Keratinocyte (primary cell): ENCODE results near the gene PIAS3. TPM values are rescaled to one million over a fixed set of nuclear protein-coding genes. Genes with fewer than 3 reads are reported as not detected.

Source experiments
- DNase-seq: peaks from one replicate; pipeline ENCODE4 v3.0.0-alpha.2; 2011; ENCODE audit warnings: low read depth, missing footprints, low spot score
- FAIRE-seq: peaks from 2 replicates; lab custom pipeline; 2011; peaks lifted over from hg19 to GRCh38; lab: Jason Lieb, UNC
- H2AFZ ChIP-seq: 2 replicates; pipeline ENCODE4 v1.6.0; 2012; ENCODE audit warnings: low read length, control low read depth, inconsistent platforms; ENCODE audit not compliant: control insufficient read depth
- H3K27ac ChIP-seq: 2 replicates; pipeline ENCODE4 v1.5.1; 2011; ENCODE audit warnings: low read length; ENCODE audit not compliant: control insufficient read depth, insufficient read depth
- H3K27me3 ChIP-seq: 3 replicates; pipeline ENCODE4 v1.6.0; 2011; ENCODE audit warnings: low read length; ENCODE audit not compliant: control insufficient read depth, insufficient read depth; ENCODE audit errors: extremely low read depth
- H3K36me3 ChIP-seq, 2 experiments: 2 replicates in 1 of 2; 3 replicates in 1 of 2; pipeline ENCODE4 v1.5.1; 2011; ENCODE audit warnings: low read length in 2 of 2, mild to moderate bottlenecking in 1 of 2; ENCODE audit not compliant: control insufficient read depth in 2 of 2, insufficient read depth in 2 of 2; ENCODE audit errors: extremely low read depth in 1 of 2
- H3K4me1 ChIP-seq: 3 replicates; pipeline ENCODE4 v1.5.1; 2011; ENCODE audit warnings: low read length; ENCODE audit not compliant: control insufficient read depth, insufficient read depth; ENCODE audit errors: extremely low read depth
- H3K4me2 ChIP-seq: 3 replicates; pipeline ENCODE4 v1.6.0; 2011; ENCODE audit warnings: low read depth, low read length; ENCODE audit not compliant: control insufficient read depth, insufficient read depth; ENCODE audit errors: extremely low read depth
- H3K4me3 ChIP-seq, 3 experiments: fragments of 200-600 bp in 1 of 3; sonication (generic) in 1 of 3; 2 replicates in 2 of 3; 3 replicates in 1 of 3; pipeline ENCODE4 v1.5.1; 2011 to 2016; ENCODE audit warnings: low read length in 3 of 3, mild to moderate bottlenecking in 3 of 3, control low read depth in 2 of 3, inconsistent platforms in 1 of 3, low read depth in 1 of 3, mixed read lengths in 1 of 3, mixed run types in 1 of 3, moderate library complexity in 1 of 3; ENCODE audit not compliant: control insufficient read depth in 2 of 3, insufficient read depth in 2 of 3; ENCODE audit errors: extremely low read depth in 1 of 3
- H3K79me2 ChIP-seq: 2 replicates; pipeline ENCODE4 v1.6.0; 2012; ENCODE audit warnings: low read length; ENCODE audit not compliant: control insufficient read depth, insufficient read depth
- H3K9ac ChIP-seq: 3 replicates; pipeline ENCODE4 v1.6.0; 2011; ENCODE audit warnings: low read length; ENCODE audit not compliant: control insufficient read depth, insufficient read depth; ENCODE audit errors: extremely low read depth
- H3K9me1 ChIP-seq: 3 replicates; pipeline ENCODE4 v1.6.0; 2011; ENCODE audit warnings: low read length; ENCODE audit not compliant: control insufficient read depth, insufficient read depth; ENCODE audit errors: extremely low read depth
- H3K9me3 ChIP-seq: 2 replicates; pipeline ENCODE4 v1.5.1; 2012; ENCODE audit warnings: low read depth, low read length; ENCODE audit not compliant: control insufficient read depth
- H4K20me1 ChIP-seq: 3 replicates; pipeline ENCODE4 v1.6.0; 2011; ENCODE audit warnings: low read length; ENCODE audit not compliant: control insufficient read depth, insufficient read depth; ENCODE audit errors: extremely low read depth
- CTCF ChIP-seq, 3 experiments: IDR thresholded peaks in 1 of 3; conservative IDR thresholded peaks in 1 of 3; optimal IDR thresholded peaks in 1 of 3; 2 replicates in 2 of 3; 3 replicates in 1 of 3; pipeline versions ENCODE3 to v1.5.1; 2011; ENCODE audit warnings: low read length in 3 of 3, mild to moderate bottlenecking in 3 of 3, moderate library complexity in 2 of 3, control low read depth in 1 of 3, inconsistent platforms in 1 of 3; ENCODE audit not compliant: insufficient read depth in 2 of 3; ENCODE audit errors: extremely low read depth in 1 of 3
- EZH2 ChIP-seq: IDR thresholded peaks from one replicate; pipeline ENCODE4 v1.6.1; 2012; ENCODE audit warnings: inconsistent platforms, mild to moderate bottlenecking, low read length, moderate library complexity
- dilution Hi-C: fragments of 300-500 bp; cut with MboI; formaldehyde crosslinking; loops from one replicate; pipeline ENCODE4 v1.7.0; 2020; ENCODE audit warnings: low sequenced_read_pairs; ENCODE audit not compliant: extremely low pct_ligation_motif_present
- polyA minus RNA-seq, 3 experiments: library from RNA; depleted of rRNA, polyadenylated mRNA; stranded (reverse); fragments of >200 nt; gene quantifications; 1 replicate in 1 of 3; 2 replicates in 1 of 3; 3 replicates in 1 of 3; pipeline ENCODE4 v1.2.3, GENCODE V29; 2011
- polyA plus RNA-seq, 5 experiments: library from polyadenylated mRNA; depleted of rRNA in 3 of 5; stranded (reverse) in 3 of 5; stranded (forward) in 1 of 5; unstranded in 1 of 5; fragments of >200 nt; gene quantifications; 1 replicate in 1 of 5; 2 replicates in 3 of 5; 3 replicates in 1 of 5; pipeline versions ENCODE4 v1.2.1 to v1.2.3, GENCODE V29; 2011 to 2012; ENCODE audit warnings: missing spikeins in 2 of 5, low read depth in 1 of 5, low replicate concordance in 1 of 5

PIAS3 gene
- polyA plus RNA-seq (26.9 to 29.7 TPM (median 27.6 TPM) in 3 replicates), polyA minus RNA-seq (24.6 to 52.5 TPM (median 28.8 TPM) in 3 replicates)
- polyA plus RNA-seq (2011; ENCODE audit: low read depth) = 9.8 TPM
- 29.2 and 31.6 TPM in 2 replicates for polyA plus RNA-seq (2011; cell fraction: cytosol; rRNA removed)
- 101 and 127 TPM in 2 replicates for polyA plus RNA-seq (2011; cell fraction: nucleus; rRNA removed)
- 37.8 and 39.6 TPM in 2 replicates for polyA plus RNA-seq (2012; ENCODE audit: low replicate concordance)
- 25.5 TPM for polyA minus RNA-seq (2011; cell fraction: cytosol; rRNA and poly(A)+ RNA removed)
- 22.9 and 34.7 TPM in 2 replicates for polyA minus RNA-seq (2011; cell fraction: nucleus; rRNA and poly(A)+ RNA removed)

GRCh38 chr1:145858901-145859490, at the start of gene PIAS3:
TSS of gene PIAS3 (minus strand) at chr1:145859081. CDS start at chr1:145858990, 91 bp downstream.
- peaks cover 2% of the 10 kb centered on the region for H3K27me3 ChIP-seq
- peak within 1 kb of the TSS; percentile 84 for H3K27ac ChIP-seq
- peak within 1 kb of the TSS; percentile 99 for H2AFZ ChIP-seq
- H3K4me3 ChIP-seq = peak within 1 kb of the TSS; percentile 83 to 98 (median 97)
- no peaks in the 10 kb centered on the region for H4K20me1 ChIP-seq
- H3K79me2 ChIP-seq = peaks cover 19% of the 10 kb centered on the region
- peaks cover 12% of the 10 kb centered on the region for H3K4me1 ChIP-seq
- TF ChIP-seq EZH2 = no peak
- TF ChIP-seq CTCF (optimal IDR thresholded peaks at IDR 0.05 in 1 of 3, IDR thresholded peaks at IDR 0.05 in 1 of 3, conservative IDR thresholded peaks at IDR 0.05 in 1 of 3; ENCODE audit: extremely low read depth in 1 of 3, insufficient read depth in 2 of 3, low read length in 3 of 3) = no peak
- H3K4me2 ChIP-seq = peak within 1 kb of the TSS; percentile 84
- H3K9me3 ChIP-seq = no peaks in the 10 kb centered on the region
- H3K9me1 ChIP-seq = peaks cover 5% of the 10 kb centered on the region
- dilution Hi-C loops = no loop called here
- DNase-seq (peak; percentile 64), FAIRE-seq (no peak)
- H3K36me3 ChIP-seq = peaks cover 24 to 26% of the 10 kb centered on the region in 2 experiments
- H3K9ac ChIP-seq = peak within 1 kb of the TSS; percentile 87

GRCh38 chr1:145908653-145909052, 49.8 kb upstream of the PIAS3 start:
- Histone ChIP-seq H2AFZ (no peak overlapping the region), H3K4me1 (peaks cover 15% of the 10 kb centered on the region), H4K20me1 (no peaks in the 10 kb centered on the region), H3K27me3 (no peaks in the 10 kb centered on the region), H3K9me1 (no peaks in the 10 kb centered on the region), H3K9me3 (no peaks in the 10 kb centered on the region), H3K4me2 (no peak overlapping the region), H3K27ac (no peak overlapping the region), H3K79me2 (no peaks in the 10 kb centered on the region), H3K9ac (no peak overlapping the region), H3K36me3 (peaks cover 8% of the 10 kb centered on the region in 2 experiments), H3K4me3 (no peak overlapping the region)
- dilution Hi-C loops = no loop called here
- FAIRE-seq (peak; percentile 36), DNase-seq (no peak)
- TF ChIP-seq EZH2 = no peak
- TF ChIP-seq CTCF (optimal IDR thresholded peaks at IDR 0.05 in 1 of 3, IDR thresholded peaks at IDR 0.05 in 1 of 3, conservative IDR thresholded peaks at IDR 0.05 in 1 of 3; ENCODE audit: extremely low read depth in 1 of 3, insufficient read depth in 2 of 3, low read length in 3 of 3) = no peak
